DOHH2 (cell line): ENCODE data around the gene AP3S2.

Experiments
- H3F3A ChIP-seq: fragments of 200-600 bp; sonication (generic), shearing (Covaris generic); 2 replicates; pipeline ENCODE4 v1.6.0; 2016; ENCODE audit warnings: antibody characterized with exemption, mild to moderate bottlenecking; ENCODE audit not compliant: control insufficient read depth, insufficient read depth
- H3K27ac ChIP-seq: fragments of 200-600 bp; sonication (generic); 2 replicates; pipeline ENCODE4 v1.5.1; 2014; ENCODE audit warnings: low read depth, mild to moderate bottlenecking, low read length, moderate library complexity
- H3K27me3 ChIP-seq: fragments of 200-600 bp; sonication (generic); 2 replicates; pipeline ENCODE4 v1.6.1; 2014; ENCODE audit warnings: mild to moderate bottlenecking, low read length, mixed read lengths; ENCODE audit not compliant: control insufficient read depth
- H3K36me3 ChIP-seq: fragments of 200-600 bp; sonication (generic); 2 replicates; pipeline ENCODE4 v1.6.1; 2014; ENCODE audit warnings: mild to moderate bottlenecking, low read length, moderate library complexity, mixed read lengths; ENCODE audit not compliant: control insufficient read depth
- H3K4me1 ChIP-seq: fragments of 200-600 bp; sonication (generic); 2 replicates; pipeline ENCODE4 v1.6.1; 2014; ENCODE audit warnings: mild to moderate bottlenecking, low read length, mixed read lengths; ENCODE audit not compliant: control insufficient read depth
- H3K4me2 ChIP-seq: fragments of 200-600 bp; sonication (generic); 2 replicates; pipeline ENCODE4 v1.6.0; 2014; ENCODE audit warnings: mild to moderate bottlenecking, low read length, moderate library complexity
- H3K4me3 ChIP-seq: fragments of 200-600 bp; sonication (generic); 2 replicates; pipeline ENCODE4 v1.5.1; 2014; ENCODE audit warnings: mild to moderate bottlenecking, low read length, mixed read lengths
- H3K79me2 ChIP-seq: fragments of 200-600 bp; sonication (generic); 2 replicates; pipeline ENCODE4 v1.6.1; 2014; ENCODE audit warnings: mild to moderate bottlenecking, low read length, mixed read lengths; ENCODE audit not compliant: control insufficient read depth
- H3K9me2 ChIP-seq: fragments of 200-600 bp; sonication (generic); replicated peaks from 2 replicates; pipeline ENCODE4 v1.6.1; 2014; ENCODE audit warnings: mild to moderate bottlenecking, low read length, mixed read lengths; ENCODE audit not compliant: control insufficient read depth
- H3K9me3 ChIP-seq: fragments of 200-600 bp; sonication (generic); 2 replicates; pipeline ENCODE4 v1.6.1; 2014; ENCODE audit warnings: antibody characterized with exemption, low read length, mixed read lengths; ENCODE audit not compliant: control insufficient read depth, insufficient read depth
- H4K20me1 ChIP-seq: fragments of 200-600 bp; sonication (generic); 2 replicates; pipeline ENCODE4 v1.6.0; 2014; ENCODE audit warnings: low read depth, mild to moderate bottlenecking, antibody characterized with exemption, low read length, moderate library complexity; ENCODE audit not compliant: control insufficient read depth, insufficient read depth
- CTCF ChIP-seq: fragments of 200-600 bp; sonication (generic); IDR thresholded peaks from one replicate; pipeline ENCODE4 v1.5.1; 2014; ENCODE audit warnings: antibody characterized with exemption, mild to moderate bottlenecking, low read depth, low read length; ENCODE audit not compliant: poor library complexity, severe bottlenecking
- EZH2phosphoT487 ChIP-seq: fragments of 200-600 bp; sonication (generic); IDR thresholded peaks from 2 replicates; pipeline ENCODE4 v1.6.1; 2017; ENCODE audit warnings: borderline replicate concordance, mild to moderate bottlenecking, antibody characterized with exemption, low read length, moderate library complexity, mixed read lengths

Gene AP3S2

DNA sequence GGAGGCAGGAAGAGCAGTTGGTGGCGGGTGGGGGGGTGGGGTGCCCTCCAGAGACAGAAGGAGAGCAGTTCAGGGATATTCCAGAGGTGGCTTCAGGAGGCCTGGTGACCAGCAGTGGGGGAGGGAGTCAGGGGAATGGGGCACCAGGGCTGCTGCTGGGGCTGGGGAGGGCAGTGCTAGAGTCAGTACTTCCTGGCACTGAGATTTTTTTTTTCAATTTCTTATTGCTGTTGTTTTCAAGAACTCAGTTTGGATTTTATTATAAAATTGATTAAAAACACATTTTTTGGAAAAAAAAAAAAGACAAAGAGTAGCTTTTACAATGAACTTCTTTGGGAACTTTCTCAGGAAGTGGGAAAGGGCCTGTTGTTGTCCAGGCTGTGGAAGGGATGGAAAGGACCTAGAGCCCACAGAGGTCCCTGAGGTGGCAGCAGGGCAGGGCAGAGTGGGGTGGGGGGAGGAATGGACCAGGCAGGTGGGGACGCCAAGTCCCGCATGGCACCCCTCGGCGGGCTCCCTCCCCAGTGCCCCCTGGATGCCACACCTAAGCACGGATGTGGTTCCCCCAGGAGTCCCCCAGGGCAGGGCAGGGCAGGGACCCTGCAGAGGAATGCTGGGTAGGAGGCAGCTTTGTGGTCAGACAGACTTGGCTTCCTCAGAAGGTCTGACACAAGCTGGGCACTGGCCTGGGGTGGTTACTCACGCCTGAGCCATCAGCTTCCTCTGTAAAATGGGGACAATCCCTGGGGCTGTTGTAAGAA, 70.7 kb downstream of the AP3S2 start:
- no peak overlapping the region for H3K27ac ChIP-seq

DNA sequence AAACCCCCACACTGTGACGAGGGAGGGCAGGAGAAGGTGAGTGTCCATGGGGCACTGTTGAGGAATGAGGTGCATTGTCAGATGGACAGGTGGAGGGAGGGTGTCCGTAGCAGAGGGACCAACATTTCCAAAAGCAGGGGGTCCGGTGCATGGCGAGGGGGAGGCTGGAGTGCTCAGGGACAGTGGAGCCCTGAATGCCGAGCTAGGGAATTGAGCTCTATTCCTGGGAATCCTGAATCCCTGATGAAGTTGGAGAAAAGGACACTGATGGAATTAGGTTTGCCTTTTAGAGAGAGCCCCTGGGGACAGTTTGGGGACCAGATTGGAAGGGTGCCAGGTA, 71.2 kb downstream of the AP3S2 start:
- H3K4me2 ChIP-seq: no peak overlapping the region
- no peak overlapping the region for H3K27ac ChIP-seq
- H3K27me3 ChIP-seq: peaks cover 12% of the 10 kb centered on the region
- H3K36me3 ChIP-seq: no peaks in the 10 kb centered on the region
- no peak overlapping the region for H3K4me3 ChIP-seq
- H3K79me2 ChIP-seq: no peaks in the 10 kb centered on the region
- H4K20me1 ChIP-seq: no peaks in the 10 kb centered on the region
- no peaks in the 10 kb centered on the region for H3K9me3 ChIP-seq
- no peaks in the 10 kb centered on the region for H3K9me2 ChIP-seq
- TF ChIP-seq EZH2phosphoT487: no peak
- no peak for TF ChIP-seq CTCF
- no peaks in the 10 kb centered on the region for H3F3A ChIP-seq
- H3K4me1 ChIP-seq: no peaks in the 10 kb centered on the region

More for the DNA sequence above, 70.7 kb downstream of the AP3S2 start:
- no peaks in the 10 kb centered on the region for H3K9me3 ChIP-seq
- H3K9me2 ChIP-seq: no peaks in the 10 kb centered on the region
- H4K20me1 ChIP-seq: no peaks in the 10 kb centered on the region
- H3K4me3 ChIP-seq: no peak overlapping the region
- H3K4me1 ChIP-seq: no peaks in the 10 kb centered on the region
- H3K27me3 ChIP-seq: peaks cover 12% of the 10 kb centered on the region
- no peak overlapping the region for H3K4me2 ChIP-seq
- no peaks in the 10 kb centered on the region for H3F3A ChIP-seq
- TF ChIP-seq CTCF (no peak), EZH2phosphoT487 (no peak)
- no peaks in the 10 kb centered on the region for H3K79me2 ChIP-seq
- H3K36me3 ChIP-seq: no peaks in the 10 kb centered on the region

GRCh38 chr15:89822026-89822425, 71.8 kb downstream of the AP3S2 start:
- Histone ChIP-seq H3K4me3 (no peak overlapping the region), H3K36me3 (no peaks in the 10 kb centered on the region), H3K27ac (no peak overlapping the region), H3K79me2 (no peaks in the 10 kb centered on the region), H4K20me1 (no peaks in the 10 kb centered on the region), H3F3A (no peaks in the 10 kb centered on the region), H3K9me3 (no peaks in the 10 kb centered on the region), H3K9me2 (no peaks in the 10 kb centered on the region), H3K4me2 (no peak overlapping the region), H3K27me3 (peaks cover 12% of the 10 kb centered on the region), H3K4me1 (no peaks in the 10 kb centered on the region)
- no peak for TF ChIP-seq EZH2phosphoT487
- no peak for TF ChIP-seq CTCF
